ENCODE measurements around the gene DNAJB5. TPM values are rescaled to one million over a fixed set of nuclear protein-coding genes. Genes with fewer than 3 reads are reported as not detected.
A peak's percentile ranks its signal among the peaks of the same experiment; 100 is the strongest.

Gene DNAJB5
- polyA plus RNA-seq, 2 donors = 4.2 to 8.9 TPM

DNA sequence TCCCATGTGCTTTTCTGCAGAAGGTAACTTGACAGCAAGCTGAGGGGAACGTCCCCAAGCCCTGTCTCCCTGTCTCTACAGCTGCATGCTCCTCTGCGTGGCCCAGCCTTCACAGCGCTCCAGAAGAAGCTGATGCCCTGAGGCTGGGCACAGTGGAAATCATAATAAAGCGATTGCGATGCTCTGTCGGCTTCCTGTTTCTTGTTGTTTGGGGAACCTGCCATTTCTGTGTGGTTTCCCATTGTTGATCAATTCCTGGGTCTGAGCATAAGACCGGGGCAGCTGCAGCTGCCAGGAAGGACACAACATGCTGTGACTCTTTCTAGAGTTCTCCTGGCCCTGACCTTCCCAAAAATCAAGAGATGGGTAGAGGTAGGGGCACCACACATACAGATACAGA is 7.2 kb upstream of the DNAJB5 start:
- H3K27me3 ChIP-seq (ENCODE audit: control insufficient read depth in 1 of 2, insufficient read depth in 2 of 2, low read length in 2 of 2) = no peaks in the 10 kb centered on the region
- no peak overlapping the region for H3K4me3 ChIP-seq (ENCODE audit: low read depth in 1 of 2, low read length in 2 of 2)
- H3K27ac ChIP-seq (ENCODE audit: low read depth in 2 of 2, low read length in 1 of 2) = no peak overlapping the region
- no peaks in the 10 kb centered on the region for H3K9me3 ChIP-seq (ENCODE audit: control insufficient read depth in 2 of 2, insufficient read depth in 1 of 2, low read depth in 1 of 2, low read length in 1 of 2)
- 66 to 75% methylated on average over 7 of the region's 7 CpGs for WGBS, 2 donors
- no peaks in the 10 kb centered on the region for H3K36me3 ChIP-seq (ENCODE audit: control insufficient read depth in 2 of 2, insufficient read depth in 2 of 2, low read length in 1 of 2)
- peaks cover 2% of the 10 kb centered on the region in 2 donors for H3K4me1 ChIP-seq (ENCODE audit: control insufficient read depth in 2 of 2, insufficient read depth in 2 of 2, low read length in 1 of 2)

DNA sequence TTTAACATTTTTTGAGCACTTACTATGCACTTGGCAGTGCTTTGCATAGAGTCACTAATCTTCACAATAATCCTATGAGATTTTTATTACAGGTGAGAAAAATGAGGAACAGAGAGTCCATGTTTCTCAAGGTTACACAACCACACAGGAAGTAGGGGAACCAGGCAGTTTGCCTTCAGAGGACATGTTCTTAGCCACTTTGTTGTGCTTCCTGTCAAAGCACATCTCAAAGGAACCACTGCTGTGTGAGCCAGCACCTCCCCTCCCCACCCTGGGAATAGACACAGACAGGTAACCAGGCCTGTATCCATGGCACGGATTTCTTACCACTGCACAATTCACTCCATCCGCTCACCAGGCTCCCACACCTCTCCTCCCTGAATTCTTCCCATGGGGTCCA is 6.3 kb upstream of the DNAJB5 start:
- WGBS, 2 donors = 75 to 81% methylated on average over 2 of the region's 2 CpGs
- H3K27ac ChIP-seq (ENCODE audit: low read depth in 2 of 2, low read length in 1 of 2) = no peak overlapping the region
- no peak overlapping the region for H3K4me3 ChIP-seq (ENCODE audit: low read depth in 1 of 2, low read length in 2 of 2)

DNA sequence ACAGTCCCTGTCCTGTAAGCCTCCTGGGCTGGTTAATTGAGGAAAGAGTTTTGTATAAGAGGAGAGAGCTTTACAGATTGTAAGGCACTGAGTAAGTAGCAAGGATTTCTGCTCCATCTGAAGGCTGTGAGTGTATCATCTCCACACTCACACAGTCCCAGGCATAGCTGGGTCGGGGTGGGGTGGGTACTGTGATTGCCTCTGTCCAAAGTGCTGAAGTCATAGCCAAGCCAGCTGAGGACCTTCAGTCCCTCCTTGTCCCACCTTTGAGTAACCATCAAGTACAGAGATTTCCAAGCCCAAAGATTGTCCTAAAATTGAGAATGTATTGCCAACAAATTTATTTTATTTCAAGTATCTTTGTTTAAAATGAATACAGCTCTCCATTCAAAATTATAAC is 5.5 kb upstream of the DNAJB5 start:
- Histone ChIP-seq H3K4me1 (ENCODE audit: control insufficient read depth in 2 of 2, insufficient read depth in 2 of 2, low read length in 1 of 2) (peaks cover 2% of the 10 kb centered on the region in 2 donors), H3K36me3 (ENCODE audit: control insufficient read depth in 2 of 2, insufficient read depth in 2 of 2, low read length in 1 of 2) (no peaks in the 10 kb centered on the region), H3K9me3 (ENCODE audit: control insufficient read depth in 2 of 2, insufficient read depth in 1 of 2, low read depth in 1 of 2, low read length in 1 of 2) (no peaks in the 10 kb centered on the region), H3K4me3 (ENCODE audit: low read depth in 1 of 2, low read length in 2 of 2) (no peak overlapping the region), H3K27ac (ENCODE audit: low read depth in 2 of 2, low read length in 1 of 2) (no peak overlapping the region), H3K27me3 (ENCODE audit: control insufficient read depth in 1 of 2, insufficient read depth in 2 of 2, low read length in 2 of 2) (no peaks in the 10 kb centered on the region)
- 0 to 8% methylated on average over 1 of the region's 1 CpG for WGBS, 2 donors

More for the DNA sequence above, 6.3 kb upstream of the DNAJB5 start:
- Histone ChIP-seq H3K27me3 (ENCODE audit: control insufficient read depth in 1 of 2, insufficient read depth in 2 of 2, low read length in 2 of 2) (no peaks in the 10 kb centered on the region), H3K9me3 (ENCODE audit: control insufficient read depth in 2 of 2, insufficient read depth in 1 of 2, low read depth in 1 of 2, low read length in 1 of 2) (no peaks in the 10 kb centered on the region), H3K36me3 (ENCODE audit: control insufficient read depth in 2 of 2, insufficient read depth in 2 of 2, low read length in 1 of 2) (no peaks in the 10 kb centered on the region), H3K4me1 (ENCODE audit: control insufficient read depth in 2 of 2, insufficient read depth in 2 of 2, low read length in 1 of 2) (peaks cover 2% of the 10 kb centered on the region in 2 donors)

DNA sequence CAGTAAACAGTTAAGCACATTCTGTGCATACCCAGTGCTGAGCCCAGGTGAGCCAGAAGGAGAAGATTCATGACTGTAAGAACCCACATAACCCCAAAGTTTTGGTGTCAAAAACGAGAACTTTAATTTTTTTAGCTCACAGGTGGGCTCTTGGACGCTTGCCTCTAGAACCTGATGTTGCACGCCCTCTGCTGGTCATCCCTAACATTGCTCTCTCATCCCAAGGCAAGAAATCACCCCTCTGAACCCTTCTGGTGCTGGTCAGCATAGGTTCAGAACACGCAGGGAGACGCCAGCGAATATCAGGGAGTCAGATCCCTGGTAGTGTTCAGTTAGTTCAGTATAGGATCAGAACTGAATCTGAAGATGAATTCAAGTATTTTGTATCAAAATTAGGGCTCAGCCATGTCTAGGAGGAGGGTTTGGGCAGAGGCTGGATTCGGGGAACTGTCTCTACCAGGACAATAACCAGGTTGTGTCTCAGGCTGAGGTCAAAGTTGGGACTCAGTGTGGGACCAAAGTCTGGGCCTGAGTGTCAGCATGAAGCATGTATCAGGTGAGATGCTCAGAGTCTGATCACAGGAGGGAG is 4.1 kb upstream of the DNAJB5 start:
- H3K4me1 ChIP-seq (ENCODE audit: control insufficient read depth in 2 of 2, insufficient read depth in 2 of 2, low read length in 1 of 2) = peaks cover 4 to 5% of the 10 kb centered on the region in 2 donors
- WGBS, 2 donors = 15 to 19% methylated on average over 7 of the region's 7 CpGs
- no peaks in the 10 kb centered on the region for H3K36me3 ChIP-seq (ENCODE audit: control insufficient read depth in 2 of 2, insufficient read depth in 2 of 2, low read length in 1 of 2)
- no peaks in the 10 kb centered on the region for H3K9me3 ChIP-seq (ENCODE audit: control insufficient read depth in 2 of 2, insufficient read depth in 1 of 2, low read depth in 1 of 2, low read length in 1 of 2)
- no peak overlapping the region for H3K27ac ChIP-seq (ENCODE audit: low read depth in 2 of 2, low read length in 1 of 2)
- no peaks in the 10 kb centered on the region for H3K27me3 ChIP-seq (ENCODE audit: control insufficient read depth in 1 of 2, insufficient read depth in 2 of 2, low read length in 2 of 2)
- no peak overlapping the region for H3K4me3 ChIP-seq (ENCODE audit: low read depth in 1 of 2, low read length in 2 of 2)

DNA sequence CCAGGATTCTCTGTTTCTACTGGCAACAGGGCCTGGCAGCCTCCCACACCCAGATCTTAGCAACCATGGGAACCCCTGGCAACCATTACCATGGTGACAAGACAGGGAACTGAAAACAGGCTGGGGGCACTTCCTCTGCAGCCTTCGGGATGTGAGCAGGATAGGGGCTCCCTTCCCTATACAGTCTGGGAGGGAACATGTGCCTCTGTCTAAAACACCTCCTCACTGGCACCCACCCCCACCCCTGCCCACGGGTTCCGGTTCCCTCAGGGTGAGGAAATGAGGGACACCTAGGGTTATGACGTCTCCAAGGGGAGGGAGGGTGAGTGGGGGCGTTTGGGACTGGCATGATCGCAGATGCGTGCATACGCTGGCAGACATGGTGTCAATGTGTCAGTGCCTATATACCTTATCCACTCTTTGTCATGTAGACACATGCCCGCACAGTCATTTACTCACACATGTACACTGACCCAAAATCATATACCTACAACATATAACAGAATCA is 3.0 kb upstream of the DNAJB5 start:
- 29 to 32% methylated on average over 9 of the region's 9 CpGs for WGBS, 2 donors
- H3K27ac ChIP-seq (ENCODE audit: low read depth in 2 of 2, low read length in 1 of 2) = no peak overlapping the region

DNA sequence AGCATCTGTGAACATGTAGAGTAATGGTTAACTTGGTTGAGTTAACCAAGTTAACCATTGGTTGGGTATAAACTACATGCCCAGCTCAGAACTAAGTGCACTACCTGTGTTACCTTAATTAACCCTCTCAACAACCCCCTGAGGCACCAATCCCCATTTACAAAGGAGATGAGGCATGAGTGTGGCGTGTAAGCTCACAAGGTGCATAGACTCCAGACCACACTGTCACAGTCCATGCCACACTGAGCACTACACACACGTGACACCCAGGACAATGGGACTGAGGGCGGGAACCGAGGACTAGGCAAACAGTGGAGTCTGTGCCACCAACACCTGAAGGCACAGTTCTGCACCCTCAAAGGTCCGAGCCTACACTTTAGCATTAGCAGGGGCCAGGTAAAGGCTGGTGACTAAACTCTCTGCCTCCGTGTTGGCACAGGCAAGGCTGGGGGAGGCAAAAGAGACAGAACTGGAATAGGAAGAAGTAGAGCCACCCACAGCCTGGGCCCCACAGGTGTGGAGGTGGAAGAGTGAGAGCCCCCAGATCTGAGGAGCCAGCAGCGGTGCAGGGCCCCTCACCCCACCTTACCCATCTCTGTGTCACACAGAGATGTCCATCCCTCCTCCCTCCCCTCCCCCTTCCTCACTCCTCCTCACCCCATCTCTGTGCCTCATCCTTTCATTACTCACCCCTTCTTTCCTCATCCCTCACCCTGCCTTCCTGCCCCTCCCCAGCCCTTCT is 2.2 kb upstream of the DNAJB5 start:
- Histone ChIP-seq H3K36me3 (ENCODE audit: control insufficient read depth in 2 of 2, insufficient read depth in 2 of 2, low read length in 1 of 2) (no peaks in the 10 kb centered on the region), H3K4me3 (ENCODE audit: low read depth in 1 of 2, low read length in 2 of 2) (no peak overlapping the region), H3K9me3 (ENCODE audit: control insufficient read depth in 2 of 2, insufficient read depth in 1 of 2, low read depth in 1 of 2, low read length in 1 of 2) (no peaks in the 10 kb centered on the region), H3K27me3 (ENCODE audit: control insufficient read depth in 1 of 2, insufficient read depth in 2 of 2, low read length in 2 of 2) (no peaks in the 10 kb centered on the region), H3K4me1 (ENCODE audit: control insufficient read depth in 2 of 2, insufficient read depth in 2 of 2, low read length in 1 of 2) (peaks cover 13 to 15% of the 10 kb centered on the region in 2 donors), H3K27ac (ENCODE audit: low read depth in 2 of 2, low read length in 1 of 2) (no peak overlapping the region)
- WGBS, 2 donors = 51 to 54% methylated on average over 7 of the region's 7 CpGs

More for the DNA sequence above, 3.0 kb upstream of the DNAJB5 start:
- no peaks in the 10 kb centered on the region for H3K36me3 ChIP-seq (ENCODE audit: control insufficient read depth in 2 of 2, insufficient read depth in 2 of 2, low read length in 1 of 2)
- peaks cover 9 to 10% of the 10 kb centered on the region in 2 donors for H3K4me1 ChIP-seq (ENCODE audit: control insufficient read depth in 2 of 2, insufficient read depth in 2 of 2, low read length in 1 of 2)
- no peak overlapping the region for H3K4me3 ChIP-seq (ENCODE audit: low read depth in 1 of 2, low read length in 2 of 2)
- H3K9me3 ChIP-seq (ENCODE audit: control insufficient read depth in 2 of 2, insufficient read depth in 1 of 2, low read depth in 1 of 2, low read length in 1 of 2) = no peaks in the 10 kb centered on the region
- no peaks in the 10 kb centered on the region for H3K27me3 ChIP-seq (ENCODE audit: control insufficient read depth in 1 of 2, insufficient read depth in 2 of 2, low read length in 2 of 2)

DNA sequence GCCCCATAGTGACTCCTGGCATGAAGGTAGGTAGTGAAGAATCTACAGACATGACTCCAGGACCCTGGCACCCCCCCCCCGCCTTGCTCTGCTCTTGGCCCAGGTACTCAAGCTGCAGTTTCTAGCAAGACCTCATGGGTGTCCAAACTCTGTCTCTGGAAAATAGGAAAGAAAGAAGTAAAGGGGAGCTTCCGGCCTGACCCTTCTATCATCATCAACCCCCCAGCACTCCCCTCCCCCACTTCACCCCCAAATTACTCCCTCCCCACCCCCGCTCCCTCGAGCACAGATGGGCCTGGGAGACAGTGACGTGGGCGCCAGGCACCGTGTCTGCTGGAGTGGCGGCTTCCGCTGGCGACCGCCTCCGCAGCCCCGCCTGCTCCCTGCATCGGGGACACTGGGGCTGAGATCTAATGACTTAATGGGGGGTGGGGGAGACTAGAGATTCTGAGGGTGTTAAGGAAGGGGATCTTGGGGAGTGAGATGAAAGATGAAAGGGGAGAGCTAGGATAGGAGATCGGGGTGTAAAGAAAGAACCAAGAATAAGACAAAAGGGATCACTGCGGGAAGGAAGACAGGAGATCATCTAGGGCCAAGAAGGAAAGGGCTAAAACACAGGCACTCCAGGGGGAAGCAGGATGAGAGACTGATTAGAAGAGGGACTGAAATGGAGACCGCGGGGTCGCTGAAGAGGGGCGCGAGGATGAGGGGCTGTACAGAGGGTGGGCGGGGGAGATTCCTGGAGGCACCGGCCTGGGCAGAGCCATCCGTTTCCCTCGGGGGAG is 1.1 kb upstream of the DNAJB5 start:
- H3K36me3 ChIP-seq (ENCODE audit: control insufficient read depth in 2 of 2, insufficient read depth in 2 of 2, low read length in 1 of 2) = no peaks in the 10 kb centered on the region
- no peaks in the 10 kb centered on the region for H3K9me3 ChIP-seq (ENCODE audit: control insufficient read depth in 2 of 2, insufficient read depth in 1 of 2, low read depth in 1 of 2, low read length in 1 of 2)
- no peaks in the 10 kb centered on the region for H3K27me3 ChIP-seq (ENCODE audit: control insufficient read depth in 1 of 2, insufficient read depth in 2 of 2, low read length in 2 of 2)
- WGBS, 2 donors = 24% methylated on average over 25 of the region's 25 CpGs
- peaks cover 15 to 21% of the 10 kb centered on the region in 2 donors for H3K4me1 ChIP-seq (ENCODE audit: control insufficient read depth in 2 of 2, insufficient read depth in 2 of 2, low read length in 1 of 2)
- peak overlapping the region; percentile 20 to 54 for H3K27ac ChIP-seq (ENCODE audit: low read depth in 2 of 2, low read length in 1 of 2)
- peak overlapping the region; percentile 50 to 54 for H3K4me3 ChIP-seq (ENCODE audit: low read depth in 1 of 2, low read length in 2 of 2)

DNA sequence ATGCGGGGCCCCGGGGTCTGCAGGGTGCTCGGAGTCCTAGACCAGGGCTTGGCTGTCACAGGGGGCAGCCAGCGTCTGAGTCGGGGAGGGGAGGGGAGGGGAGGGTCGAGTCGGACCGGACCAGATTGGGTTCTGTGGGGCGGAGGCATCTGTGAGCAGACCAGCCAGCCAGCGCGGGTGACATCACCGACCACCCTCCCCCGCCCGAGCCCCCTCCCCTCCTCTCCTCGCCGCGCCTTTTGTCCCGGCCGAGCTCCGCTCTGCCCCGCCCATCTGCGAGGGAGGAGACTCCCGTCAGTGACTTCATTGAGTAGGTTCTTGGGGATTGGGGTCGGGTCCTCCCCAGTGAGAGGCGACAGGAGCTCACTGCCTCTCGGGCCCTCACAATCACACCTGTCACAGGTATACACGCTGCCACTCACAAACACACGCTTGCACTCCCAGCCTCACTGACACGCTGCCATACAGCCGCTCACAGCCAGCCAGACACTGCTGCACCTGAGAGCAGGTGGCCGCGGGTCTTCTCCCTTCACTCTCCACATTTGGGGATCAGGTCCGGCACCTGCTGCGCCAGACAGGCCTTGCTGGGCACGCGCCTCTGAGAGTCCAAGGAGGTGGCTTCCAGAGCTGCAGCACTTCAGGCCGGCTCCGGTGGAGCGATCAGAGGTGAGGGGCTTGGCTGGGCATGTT is 546 bp downstream of the DNAJB5 start:
- peak overlapping the region; percentile 92 to 94 for H3K27ac ChIP-seq (ENCODE audit: low read depth in 2 of 2, low read length in 1 of 2)
- peaks cover 15 to 23% of the 10 kb centered on the region in 2 donors for H3K4me1 ChIP-seq (ENCODE audit: control insufficient read depth in 2 of 2, insufficient read depth in 2 of 2, low read length in 1 of 2)
- H3K27me3 ChIP-seq (ENCODE audit: control insufficient read depth in 1 of 2, insufficient read depth in 2 of 2, low read length in 2 of 2) = no peaks in the 10 kb centered on the region
- peak overlapping the region; percentile 83 to 87 for H3K4me3 ChIP-seq (ENCODE audit: low read depth in 1 of 2, low read length in 2 of 2)
- no peaks in the 10 kb centered on the region for H3K36me3 ChIP-seq (ENCODE audit: control insufficient read depth in 2 of 2, insufficient read depth in 2 of 2, low read length in 1 of 2)
- H3K9me3 ChIP-seq (ENCODE audit: control insufficient read depth in 2 of 2, insufficient read depth in 1 of 2, low read depth in 1 of 2, low read length in 1 of 2) = no peaks in the 10 kb centered on the region
- 8 to 11% methylated on average over 28 to 36 of the region's 39 CpGs for WGBS, 2 donors
